ENCODE results near the gene TNK2.

DNA sequence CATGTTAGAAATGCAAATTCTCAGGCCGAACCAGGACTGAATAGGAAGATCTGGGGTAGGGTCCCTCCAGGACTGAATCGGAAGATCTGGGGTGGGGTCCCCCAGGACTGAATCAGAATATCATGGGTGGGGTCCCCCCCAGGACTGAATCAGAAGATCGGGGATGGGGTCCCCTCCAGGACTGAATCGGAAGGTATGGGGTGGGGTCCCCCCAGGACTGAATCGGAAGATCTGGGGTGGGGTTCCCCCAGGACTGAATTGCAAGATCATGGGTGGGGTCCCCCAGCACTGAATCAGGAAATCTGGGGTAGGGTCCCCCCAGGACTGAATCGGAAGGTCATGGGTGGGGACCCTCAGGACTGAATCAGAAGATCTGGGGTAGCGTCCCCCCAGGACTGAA lies 48.2 kb upstream of the TNK2 start:
- TF ChIP-seq, protein P1, sequence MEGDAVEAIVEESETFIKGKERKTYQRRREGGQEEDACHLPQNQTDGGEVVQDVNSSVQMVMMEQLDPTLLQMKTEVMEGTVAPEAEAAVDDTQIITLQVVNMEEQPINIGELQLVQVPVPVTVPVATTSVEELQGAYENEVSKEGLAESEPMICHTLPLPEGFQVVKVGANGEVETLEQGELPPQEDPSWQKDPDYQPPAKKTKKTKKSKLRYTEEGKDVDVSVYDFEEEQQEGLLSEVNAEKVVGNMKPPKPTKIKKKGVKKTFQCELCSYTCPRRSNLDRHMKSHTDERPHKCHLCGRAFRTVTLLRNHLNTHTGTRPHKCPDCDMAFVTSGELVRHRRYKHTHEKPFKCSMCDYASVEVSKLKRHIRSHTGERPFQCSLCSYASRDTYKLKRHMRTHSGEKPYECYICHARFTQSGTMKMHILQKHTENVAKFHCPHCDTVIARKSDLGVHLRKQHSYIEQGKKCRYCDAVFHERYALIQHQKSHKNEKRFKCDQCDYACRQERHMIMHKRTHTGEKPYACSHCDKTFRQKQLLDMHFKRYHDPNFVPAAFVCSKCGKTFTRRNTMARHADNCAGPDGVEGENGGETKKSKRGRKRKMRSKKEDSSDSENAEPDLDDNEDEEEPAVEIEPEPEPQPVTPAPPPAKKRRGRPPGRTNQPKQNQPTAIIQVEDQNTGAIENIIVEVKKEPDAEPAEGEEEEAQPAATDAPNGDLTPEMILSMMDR (tag by site-specific recombination; IDR thresholded peaks at IDR 0.05) = no peak
- TF ChIP-seq ZNF10 (tag by site-specific recombination; IDR thresholded peaks at IDR 0.05) (no peak), ZNF211 (tag by site-specific recombination; IDR thresholded peaks at IDR 0.05; ENCODE audit: low read depth) (no peak), ZNF530 (tag by site-specific recombination; IDR thresholded peaks at IDR 0.05; ENCODE audit: low read depth) (no peak), ZSCAN30 (tag by site-specific recombination; IDR thresholded peaks at IDR 0.05) (no peak), ZNF549 (tag by site-specific recombination; IDR thresholded peaks at IDR 0.05) (no peak), ZBTB7A (tag by site-specific recombination; IDR thresholded peaks at IDR 0.05; ENCODE audit: low read depth) (no peak), ZNF112 (tag by site-specific recombination; IDR thresholded peaks at IDR 0.05) (no peak)
- TF ChIP-seq, protein P2, sequence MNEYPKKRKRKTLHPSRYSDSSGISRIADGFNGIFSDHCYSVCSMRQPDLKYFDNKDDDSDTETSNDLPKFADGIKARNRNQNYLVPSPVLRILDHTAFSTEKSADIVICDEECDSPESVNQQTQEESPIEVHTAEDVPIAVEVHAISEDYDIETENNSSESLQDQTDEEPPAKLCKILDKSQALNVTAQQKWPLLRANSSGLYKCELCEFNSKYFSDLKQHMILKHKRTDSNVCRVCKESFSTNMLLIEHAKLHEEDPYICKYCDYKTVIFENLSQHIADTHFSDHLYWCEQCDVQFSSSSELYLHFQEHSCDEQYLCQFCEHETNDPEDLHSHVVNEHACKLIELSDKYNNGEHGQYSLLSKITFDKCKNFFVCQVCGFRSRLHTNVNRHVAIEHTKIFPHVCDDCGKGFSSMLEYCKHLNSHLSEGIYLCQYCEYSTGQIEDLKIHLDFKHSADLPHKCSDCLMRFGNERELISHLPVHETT (tag by site-specific recombination; IDR thresholded peaks at IDR 0.05) = no peak
- TF ChIP-seq, protein P3, sequence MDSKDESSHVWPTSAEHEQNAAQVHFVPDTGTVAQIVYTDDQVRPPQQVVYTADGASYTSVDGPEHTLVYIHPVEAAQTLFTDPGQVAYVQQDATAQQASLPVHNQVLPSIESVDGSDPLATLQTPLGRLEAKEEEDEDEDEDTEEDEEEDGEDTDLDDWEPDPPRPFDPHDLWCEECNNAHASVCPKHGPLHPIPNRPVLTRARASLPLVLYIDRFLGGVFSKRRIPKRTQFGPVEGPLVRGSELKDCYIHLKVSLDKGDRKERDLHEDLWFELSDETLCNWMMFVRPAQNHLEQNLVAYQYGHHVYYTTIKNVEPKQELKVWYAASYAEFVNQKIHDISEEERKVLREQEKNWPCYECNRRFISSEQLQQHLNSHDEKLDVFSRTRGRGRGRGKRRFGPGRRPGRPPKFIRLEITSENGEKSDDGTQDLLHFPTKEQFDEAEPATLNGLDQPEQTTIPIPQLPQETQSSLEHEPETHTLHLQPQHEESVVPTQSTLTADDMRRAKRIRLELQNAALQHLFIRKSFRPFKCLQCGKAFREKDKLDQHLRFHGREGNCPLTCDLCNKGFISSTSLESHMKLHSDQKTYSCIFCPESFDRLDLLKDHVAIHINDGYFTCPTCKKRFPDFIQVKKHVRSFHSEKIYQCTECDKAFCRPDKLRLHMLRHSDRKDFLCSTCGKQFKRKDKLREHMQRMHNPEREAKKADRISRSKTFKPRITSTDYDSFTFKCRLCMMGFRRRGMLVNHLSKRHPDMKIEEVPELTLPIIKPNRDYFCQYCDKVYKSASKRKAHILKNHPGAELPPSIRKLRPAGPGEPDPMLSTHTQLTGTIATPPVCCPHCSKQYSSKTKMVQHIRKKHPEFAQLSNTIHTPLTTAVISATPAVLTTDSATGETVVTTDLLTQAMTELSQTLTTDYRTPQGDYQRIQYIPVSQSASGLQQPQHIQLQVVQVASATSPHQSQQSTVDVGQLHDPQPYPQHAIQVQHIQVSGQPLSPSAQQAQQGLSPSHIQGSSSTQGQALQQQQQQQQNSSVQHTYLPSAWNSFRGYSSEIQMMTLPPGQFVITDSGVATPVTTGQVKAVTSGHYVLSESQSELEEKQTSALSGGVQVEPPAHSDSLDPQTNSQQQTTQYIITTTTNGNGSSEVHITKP (tag by site-specific recombination; IDR thresholded peaks at IDR 0.05) = no peak

All from HEK293 (cell line).